Fibroblast of skin of left biceps (primary cell): ENCODE measurements around the gene PLEKHN1.
"Not testable (repeated sequence)": the region's sequence is repeated elsewhere in the genome, so short reads cannot be mapped to it uniquely, and the experiment has no call there.

Source experiments
- DNase-seq, 2 experiments: peaks; one replicate each; pipeline ENCODE4 v3.0.0-alpha.2; 2013; ENCODE audit warnings: low read depth in 2 of 2

Gene PLEKHN1

DNA sequence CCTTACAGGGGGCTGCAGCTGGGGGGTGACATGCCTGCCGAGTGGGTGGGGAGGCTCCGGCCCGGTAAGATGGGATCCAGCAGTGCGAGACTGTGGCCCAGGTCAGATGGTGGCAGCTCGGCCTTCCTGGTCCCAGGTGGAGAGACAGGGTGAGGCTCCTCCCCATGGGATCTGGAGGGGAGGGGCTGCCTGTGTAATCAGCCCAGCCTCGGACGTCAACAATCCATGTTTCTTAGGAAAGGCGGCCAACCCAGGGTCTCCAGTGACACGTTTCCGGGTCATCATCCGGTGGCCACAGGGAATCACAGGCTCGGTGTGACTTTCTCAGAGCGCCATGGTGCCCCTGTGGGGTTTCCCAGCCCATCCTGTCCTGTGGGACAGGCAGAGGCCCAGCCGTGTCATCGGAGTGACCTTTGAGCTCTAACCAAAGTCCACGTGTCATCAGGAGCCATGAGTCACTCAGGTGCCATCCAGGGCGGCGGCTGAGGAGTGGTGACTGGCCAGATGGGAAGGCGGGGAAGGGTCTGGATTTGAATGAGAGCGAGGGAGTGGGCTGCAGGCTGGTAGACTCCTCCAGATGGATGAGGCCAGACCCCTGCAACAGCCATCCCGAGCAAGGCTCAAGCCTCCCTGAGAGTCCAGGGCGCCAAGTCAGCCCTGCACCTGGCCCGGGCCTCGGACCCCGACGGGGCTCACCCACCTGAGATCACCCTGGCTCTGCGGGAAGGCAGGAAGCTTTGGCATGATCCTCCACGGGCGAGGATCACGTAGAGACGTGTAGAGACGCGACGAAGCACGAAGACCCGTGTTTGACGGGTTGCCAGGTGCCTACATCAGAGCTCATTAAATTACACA, 40.2 kb downstream of the PLEKHN1 start:
- DNase-seq: no peak

- not testable (repeated sequence) for DNase-seq
Observed at GRCh38 chr1:1010131-1010530, 43.8 kb downstream of the PLEKHN1 start.

DNA sequence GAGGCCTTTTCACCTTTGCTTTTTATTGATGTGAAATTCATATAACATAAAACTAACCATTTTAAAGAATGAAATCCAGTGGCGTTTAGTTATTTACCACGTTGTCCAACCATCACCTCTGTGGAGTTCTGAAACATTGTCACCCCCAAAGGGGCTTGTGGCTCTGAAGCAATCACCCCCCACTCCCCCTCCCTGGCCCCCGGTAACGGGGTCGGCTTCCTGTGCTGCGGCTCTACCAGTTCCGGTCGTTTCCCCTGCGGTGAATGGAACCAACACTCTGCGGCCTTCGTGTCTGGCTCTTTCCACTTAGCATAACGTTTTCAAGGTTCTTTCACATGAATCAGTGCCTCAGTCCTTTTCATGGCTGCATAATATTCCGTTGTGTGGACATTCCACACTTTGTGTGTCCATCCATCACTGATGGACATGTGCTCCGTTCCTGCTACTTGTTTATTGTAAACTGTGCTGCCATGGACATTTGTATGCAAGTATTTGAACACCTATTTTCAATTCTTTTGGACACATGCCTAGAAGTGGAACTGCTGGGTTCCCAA, 45.2 kb downstream of the PLEKHN1 start:
- no peak for DNase-seq

DNA sequence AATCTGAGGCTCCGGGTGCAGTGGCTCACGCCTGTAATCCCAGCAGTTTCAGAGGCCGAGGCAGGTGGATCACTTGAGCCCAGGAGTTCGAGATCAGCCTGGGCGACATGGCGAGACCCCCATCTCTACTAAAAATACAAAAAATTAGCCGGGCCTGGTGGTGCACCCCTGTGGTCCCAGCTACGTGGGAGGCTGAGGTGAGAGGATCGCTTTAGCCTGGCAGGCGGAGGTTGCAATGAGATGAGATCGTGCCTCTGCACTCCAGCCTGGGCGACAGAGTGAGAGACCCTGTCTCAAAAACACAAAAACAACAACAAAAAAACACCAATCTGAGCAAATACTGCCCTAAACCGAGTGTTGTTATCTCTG, 46.4 kb downstream of the PLEKHN1 start:
- DNase-seq: not testable (repeated sequence)

DNA sequence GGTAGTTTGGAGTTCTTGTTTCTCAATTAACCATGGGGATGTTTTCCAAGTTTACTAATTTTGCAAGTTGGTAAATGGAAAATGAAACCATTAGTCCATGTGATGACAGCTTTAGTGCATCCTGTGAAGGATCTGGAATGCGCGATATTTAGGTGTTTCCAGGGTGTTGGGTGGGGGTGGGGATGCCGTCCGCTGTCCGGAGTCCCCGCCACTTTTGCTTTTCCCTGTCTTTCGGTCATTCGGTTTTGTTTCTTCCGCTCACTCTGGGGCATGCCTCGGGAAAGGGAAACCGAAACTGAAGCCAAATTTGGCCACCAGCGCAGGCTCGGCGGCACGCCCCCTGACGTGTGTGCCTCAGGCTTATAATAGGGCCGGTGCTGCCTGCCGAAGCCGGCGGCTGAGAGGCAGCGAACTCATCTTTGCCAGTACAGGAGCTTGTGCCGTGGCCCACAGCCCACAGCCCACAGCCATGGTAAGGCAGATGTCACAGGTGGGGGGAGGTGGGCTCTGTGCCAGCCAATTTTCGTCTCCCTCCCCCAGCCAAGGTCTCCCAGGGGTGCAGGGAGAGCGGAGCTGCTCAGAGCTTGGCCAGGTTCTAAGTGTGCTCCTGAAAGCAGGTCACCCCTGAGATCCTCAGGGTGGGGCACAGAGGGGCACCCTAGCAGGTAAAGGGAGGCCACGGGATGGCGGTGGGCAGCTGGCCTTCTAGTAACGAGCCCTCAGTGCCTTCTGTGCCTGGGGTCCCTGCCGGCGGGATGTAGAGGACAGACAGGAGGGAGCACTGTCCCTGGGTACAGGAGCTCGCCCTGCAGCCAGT, 47.0 kb downstream of the PLEKHN1 start, which contains the start of gene ISG15:
ISG15 (plus strand) TSS at position 393 of the 817 bp plus-strand sequence; CDS start at position 470, 77 bp downstream.
- peak; percentile 48 to 53 for DNase-seq

DNA sequence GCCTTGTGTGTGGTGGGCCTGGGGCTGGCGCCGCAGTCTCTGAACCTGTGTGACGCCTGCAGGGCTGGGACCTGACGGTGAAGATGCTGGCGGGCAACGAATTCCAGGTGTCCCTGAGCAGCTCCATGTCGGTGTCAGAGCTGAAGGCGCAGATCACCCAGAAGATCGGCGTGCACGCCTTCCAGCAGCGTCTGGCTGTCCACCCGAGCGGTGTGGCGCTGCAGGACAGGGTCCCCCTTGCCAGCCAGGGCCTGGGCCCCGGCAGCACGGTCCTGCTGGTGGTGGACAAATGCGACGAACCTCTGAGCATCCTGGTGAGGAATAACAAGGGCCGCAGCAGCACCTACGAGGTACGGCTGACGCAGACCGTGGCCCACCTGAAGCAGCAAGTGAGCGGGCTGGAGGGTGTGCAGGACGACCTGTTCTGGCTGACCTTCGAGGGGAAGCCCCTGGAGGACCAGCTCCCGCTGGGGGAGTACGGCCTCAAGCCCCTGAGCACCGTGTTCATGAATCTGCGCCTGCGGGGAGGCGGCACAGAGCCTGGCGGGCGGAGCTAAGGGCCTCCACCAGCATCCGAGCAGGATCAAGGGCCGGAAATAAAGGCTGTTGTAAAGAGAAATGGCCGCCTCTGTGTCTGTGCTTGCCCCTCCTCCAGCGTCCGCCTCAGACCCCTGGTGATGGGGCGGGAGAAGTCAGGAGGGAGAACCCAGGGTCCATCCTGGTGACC, 47.8 kb downstream of the PLEKHN1 start:
- no peak for DNase-seq

DNA sequence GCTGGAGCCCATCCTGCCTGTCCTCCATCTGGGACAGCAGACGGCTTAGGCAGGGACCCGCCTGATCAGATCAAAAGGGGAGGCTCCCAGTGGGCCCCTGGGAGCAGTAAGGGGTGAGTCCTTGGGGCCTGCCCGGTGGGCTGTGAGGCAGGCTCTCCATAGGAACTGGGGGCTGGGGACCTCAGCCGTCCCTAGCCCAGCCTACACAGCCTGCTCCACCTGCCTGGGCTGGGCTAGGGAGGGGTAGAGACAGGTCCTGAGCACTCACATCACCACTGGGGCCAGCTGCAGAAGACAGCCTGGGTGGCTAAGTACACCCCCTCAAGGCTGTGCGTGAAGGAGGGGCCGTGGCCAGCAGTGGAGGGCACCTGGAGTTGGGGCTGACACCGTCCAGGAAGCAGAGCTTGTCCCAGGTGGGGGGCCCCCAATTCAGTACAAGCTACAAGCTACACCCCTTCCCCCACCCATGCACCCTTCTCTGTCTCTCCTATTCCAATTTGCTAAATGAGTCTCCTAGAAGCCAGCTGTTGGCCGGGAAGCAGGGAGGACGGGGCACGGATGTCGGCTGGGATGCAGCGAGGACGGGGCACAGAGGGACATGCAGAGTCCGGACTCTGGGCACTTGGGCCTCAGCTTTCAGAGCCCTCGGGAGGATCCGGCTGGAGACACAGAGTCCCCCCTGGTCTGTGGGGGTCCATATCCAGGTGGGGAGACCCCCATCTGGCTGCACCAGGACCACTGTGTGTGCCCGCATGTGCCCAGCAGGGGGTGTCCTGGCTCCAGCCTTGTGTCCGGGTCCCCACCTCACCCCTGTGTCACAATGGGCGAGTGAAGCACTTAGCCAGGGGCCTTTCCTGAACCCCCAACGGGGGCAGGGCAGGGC, 48.8 kb downstream of the PLEKHN1 start:
- DNase-seq: no peak

DNA sequence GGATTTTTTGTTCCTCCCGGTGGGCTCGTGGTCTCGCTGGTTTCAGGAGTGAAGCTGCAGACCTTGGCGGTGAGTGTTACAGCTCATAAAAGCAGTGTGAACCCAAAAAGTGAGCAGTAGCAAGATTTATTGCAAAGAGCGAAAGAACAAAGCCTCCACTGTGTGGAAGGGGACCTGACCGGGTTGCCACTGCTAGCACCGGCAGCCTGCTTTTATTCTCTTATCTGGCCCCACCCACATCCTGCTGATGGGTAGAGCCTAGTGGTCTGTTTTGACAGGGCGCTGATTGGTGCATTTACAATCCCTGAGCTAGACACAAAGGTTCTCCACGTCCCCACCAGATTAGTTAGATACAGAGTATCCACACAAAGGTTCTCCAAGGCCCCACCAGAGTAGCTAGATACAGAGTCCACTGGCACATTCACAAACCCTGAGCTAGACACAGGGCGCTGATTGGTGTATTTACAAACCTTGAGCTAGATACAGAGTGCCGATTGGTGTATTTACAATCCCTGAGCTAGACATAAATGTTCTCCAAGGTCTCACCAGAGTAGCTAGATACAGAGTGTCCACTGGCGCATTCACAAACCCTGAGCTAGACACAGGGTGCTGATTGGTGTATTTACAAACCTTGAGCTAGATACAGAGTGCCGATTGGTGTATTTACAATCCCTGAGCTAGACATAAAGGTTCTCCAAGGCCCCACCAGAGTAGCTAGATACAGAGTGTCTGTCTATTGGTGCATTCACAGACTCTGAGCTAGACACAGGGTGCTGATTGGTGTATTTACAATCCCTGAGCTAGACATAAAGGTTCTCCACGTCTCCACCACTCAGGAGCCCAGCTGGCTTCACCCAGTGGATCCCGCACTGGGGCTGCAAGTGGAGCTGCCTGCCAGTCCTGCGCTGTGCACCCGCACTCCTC, 51.4 kb downstream of the PLEKHN1 start:
- DNase-seq: not testable (repeated sequence)

GRCh38 chr1:1018321-1018685, 52.0 kb downstream of the PLEKHN1 start:
- not testable (repeated sequence) for DNase-seq

DNA sequence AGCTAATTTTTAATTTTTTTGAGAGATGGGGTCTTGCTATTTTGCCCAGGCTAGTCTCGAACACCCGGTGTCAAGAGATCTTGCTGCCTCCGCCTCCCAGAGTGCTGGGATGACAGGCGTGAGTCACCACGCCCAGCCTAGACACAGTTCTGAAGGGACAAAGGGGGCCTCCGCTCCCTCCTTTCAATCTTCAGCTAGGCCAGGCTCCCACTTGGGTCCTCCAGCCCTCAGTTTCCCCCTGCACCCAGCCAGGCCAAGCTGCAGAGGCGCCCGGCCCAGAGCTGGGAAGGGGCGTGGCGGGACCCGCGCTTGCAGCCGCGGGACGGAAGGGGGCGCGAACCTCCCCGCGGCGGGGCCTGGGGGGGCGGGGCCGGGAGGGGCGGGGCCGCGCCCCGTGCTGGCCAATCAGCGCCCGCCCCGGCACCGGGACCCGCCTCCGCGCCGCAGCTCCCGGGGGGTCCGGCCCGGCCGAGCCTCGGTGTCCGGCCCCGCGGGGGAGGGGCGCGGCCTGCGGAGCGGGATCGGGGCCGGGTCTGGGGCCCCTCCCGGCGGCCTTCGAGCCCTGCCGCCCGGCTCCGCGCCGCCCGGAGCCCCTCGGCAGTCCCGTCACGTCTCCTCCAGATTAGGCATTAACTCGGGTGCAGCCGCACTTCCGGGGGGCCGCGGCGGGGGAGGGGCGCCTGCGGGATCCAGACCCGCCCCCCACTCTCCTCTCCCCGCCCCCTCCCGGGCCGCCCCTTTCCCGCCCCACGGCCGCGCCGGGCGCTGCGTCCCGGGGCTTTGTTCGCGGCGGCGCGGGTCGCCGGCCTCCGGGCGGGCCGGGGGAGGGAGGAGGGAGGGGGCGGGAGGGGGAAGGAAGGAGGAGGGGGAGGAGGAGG, 53.1 kb downstream of the PLEKHN1 start:
- peak; percentile 53 to 64 for DNase-seq

DNA sequence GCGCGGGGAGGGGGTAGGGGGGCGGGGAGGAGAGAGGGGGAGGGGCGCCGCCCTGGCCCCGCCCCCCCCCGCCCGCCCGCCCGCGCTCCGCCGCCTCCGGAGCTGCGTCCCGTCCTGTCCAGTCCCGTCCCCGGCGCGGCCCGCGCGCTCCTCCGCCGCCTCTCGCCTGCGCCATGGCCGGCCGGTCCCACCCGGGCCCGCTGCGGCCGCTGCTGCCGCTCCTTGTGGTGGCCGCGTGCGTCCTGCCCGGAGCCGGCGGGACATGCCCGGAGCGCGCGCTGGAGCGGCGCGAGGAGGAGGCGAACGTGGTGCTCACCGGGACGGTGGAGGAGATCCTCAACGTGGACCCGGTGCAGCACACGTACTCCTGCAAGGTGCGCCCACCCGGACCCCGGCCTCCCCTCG, 53.7 kb downstream of the PLEKHN1 start, which contains the start of gene AGRN:
AGRN (plus strand) TSS at position 121 of the 405 bp plus-strand sequence; CDS start at position 174, 53 bp downstream.
- no peak for DNase-seq

DNA sequence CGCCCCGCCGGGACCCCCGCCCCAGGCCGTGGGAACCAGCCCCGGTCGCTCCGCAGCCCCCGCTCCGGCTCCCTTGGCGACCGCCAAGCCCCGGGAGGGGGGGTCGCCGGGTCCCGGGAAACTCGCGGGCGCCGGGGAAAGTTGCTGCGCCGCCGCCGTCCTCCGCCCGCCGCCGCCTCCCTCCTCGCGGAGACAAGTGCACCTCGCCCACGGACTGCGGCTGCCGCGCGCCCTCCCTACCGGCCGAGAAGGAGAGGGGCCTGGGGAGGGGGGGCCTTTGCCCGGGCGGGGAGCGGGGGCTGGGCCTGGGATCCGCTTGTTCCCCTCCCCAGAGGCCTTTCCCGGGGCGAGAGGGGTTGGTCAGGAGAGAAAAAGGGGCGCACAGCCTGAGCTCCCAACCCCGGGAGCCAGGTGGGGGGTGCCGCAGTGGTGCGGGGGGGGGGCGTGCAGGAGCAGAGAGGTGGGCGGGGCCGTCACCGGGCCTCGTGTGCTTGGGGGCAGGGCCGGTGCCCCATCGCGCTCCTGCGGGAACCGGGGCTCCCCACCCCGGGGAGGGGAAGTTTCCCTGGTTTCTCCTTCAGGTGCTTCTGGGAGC, 54.2 kb downstream of the PLEKHN1 start:
- DNase-seq: no peak

DNA sequence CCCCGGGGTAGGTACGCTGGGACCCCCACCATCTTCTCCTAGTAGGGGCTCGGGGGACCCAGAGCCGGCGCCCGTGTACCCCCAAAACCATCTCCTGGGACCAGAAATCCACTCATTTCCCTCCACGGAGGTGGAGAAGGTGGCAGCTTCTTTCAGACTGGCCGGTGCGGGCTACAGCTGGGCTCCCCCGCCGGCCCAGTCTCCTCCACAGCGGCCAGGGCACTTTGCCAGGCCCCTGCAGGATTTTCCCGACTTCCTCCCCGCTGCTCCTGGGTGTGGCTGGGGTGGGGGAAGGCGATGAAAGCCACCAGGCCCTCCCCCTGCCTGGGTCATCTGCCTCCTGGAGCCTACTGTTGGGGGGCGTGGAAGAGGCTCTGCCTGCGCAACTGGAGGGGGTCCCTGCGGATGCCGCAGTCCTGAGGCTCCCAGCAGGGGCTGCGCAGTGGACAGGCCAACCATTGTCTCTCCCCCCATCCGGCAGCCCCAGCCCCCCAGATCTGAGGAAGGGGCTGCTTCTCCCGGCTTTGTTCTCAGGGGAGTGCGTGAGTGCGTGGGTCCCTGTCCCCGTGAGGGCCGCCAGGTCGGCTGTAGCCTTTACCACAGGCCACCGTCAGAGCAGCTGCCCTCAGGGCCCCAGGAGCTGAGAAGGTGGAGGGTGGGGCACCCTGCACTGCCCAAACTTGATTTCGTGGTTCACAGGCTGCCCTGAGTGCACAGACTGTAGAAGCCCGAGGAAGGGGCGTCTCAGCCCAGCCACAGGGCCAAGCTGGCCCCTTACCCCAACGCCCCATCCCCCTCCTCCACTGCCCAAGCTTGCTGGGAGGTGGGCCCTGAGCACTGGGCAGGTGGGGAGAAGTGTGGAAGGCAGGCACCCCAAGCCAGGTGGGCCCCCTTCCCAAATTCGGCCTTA, 55.0 kb downstream of the PLEKHN1 start:
- peak; percentile 39 to 52 for DNase-seq

DNA sequence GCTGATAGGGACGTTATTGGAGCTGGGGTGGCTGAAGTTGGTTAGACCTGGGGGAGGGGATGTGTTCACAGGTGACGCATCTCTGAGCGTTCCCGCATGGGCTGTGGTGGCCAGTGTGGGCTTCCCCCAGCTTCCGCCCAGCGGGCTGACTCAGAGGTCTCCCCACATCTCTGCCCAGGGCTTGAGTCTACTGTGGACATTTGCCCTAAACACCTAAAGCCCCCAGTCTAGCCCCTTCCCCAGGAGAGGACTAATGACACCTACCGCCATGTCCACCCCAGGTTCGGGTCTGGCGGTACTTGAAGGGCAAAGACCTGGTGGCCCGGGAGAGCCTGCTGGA, 55.6 kb downstream of the PLEKHN1 start:
- no peak for DNase-seq

- DNase-seq: no peak
Observed at GRCh38 chr1:1022302-1023009, 56.2 kb downstream of the PLEKHN1 start.

DNA sequence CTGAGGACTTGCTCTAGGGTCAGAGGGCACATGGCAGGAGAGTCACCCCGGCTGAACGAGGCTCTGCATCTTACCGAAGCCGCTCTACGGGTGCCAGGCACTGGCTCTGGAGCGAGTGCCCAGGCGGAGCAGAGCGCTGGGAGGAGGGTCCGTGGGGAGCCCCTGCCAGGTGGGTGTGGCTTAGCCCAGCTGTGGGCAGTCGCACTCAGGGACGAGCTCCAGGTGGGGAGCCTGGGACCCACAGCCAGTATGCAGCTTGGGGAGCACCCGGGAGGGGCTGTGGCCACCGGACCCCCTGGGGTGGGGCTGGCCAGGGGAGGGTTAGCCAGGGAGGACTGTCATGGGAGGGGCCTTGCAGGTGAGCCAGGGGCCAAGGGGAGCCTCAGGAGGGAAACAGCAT, 57.4 kb downstream of the PLEKHN1 start:
- DNase-seq: no peak
